Neural cell (in vitro differentiated cells): Measurements from ENCODE around the gene BCAS4. TPM values are rescaled to one million over a fixed set of nuclear protein-coding genes. Genes with fewer than 3 reads are reported as not detected.

Experiments
- H2AFZ ChIP-seq: fragments of 200-600, 300-800 bp; sonication (generic), shearing (Covaris generic); 2 replicates; pipeline ENCODE4 v1.6.0; 2014; ENCODE audit warnings: low read depth, mild to moderate bottlenecking, antibody characterized with exemption, low read length, moderate library complexity
- H3F3A ChIP-seq: fragments of 200-600 bp; shearing (Covaris generic); 2 replicates; pipeline ENCODE4 v1.6.1; 2016; ENCODE audit warnings: mild to moderate bottlenecking, moderate library complexity, mixed read lengths, antibody characterized with exemption, low read length; ENCODE audit not compliant: insufficient read depth, poor library complexity, severe bottlenecking
- H3K27ac ChIP-seq: fragments of 200-600, 300-800 bp; sonication (generic), shearing (Covaris generic); 2 replicates; pipeline ENCODE4 v1.5.1; 2014; ENCODE audit warnings: mild to moderate bottlenecking, low read length, moderate library complexity
- H3K27me3 ChIP-seq: fragments of 300-800, 200-600 bp; sonication (generic), shearing (Covaris generic); 2 replicates; pipeline ENCODE4 v1.6.0; 2014; ENCODE audit warnings: mild to moderate bottlenecking, low read depth, low read length, moderate library complexity; ENCODE audit not compliant: insufficient read depth
- H3K36me3 ChIP-seq: fragments of 300-800, 200-600 bp; sonication (generic), shearing (Covaris generic); 2 replicates; pipeline ENCODE4 v1.5.1; 2014; ENCODE audit warnings: mild to moderate bottlenecking, antibody characterized with exemption, low read length, moderate library complexity; ENCODE audit not compliant: insufficient read depth
- H3K4me2 ChIP-seq: fragments of 300-800, 200-600 bp; sonication (generic), shearing (Covaris generic); 2 replicates; pipeline ENCODE4 v1.6.0; 2014; ENCODE audit warnings: mild to moderate bottlenecking, low read length
- H3K4me3 ChIP-seq: fragments of 300-800, 200-600 bp; sonication (generic), shearing (Covaris generic); 2 replicates; pipeline ENCODE4 v1.5.1; 2014; ENCODE audit warnings: mild to moderate bottlenecking, low read length, moderate library complexity
- H3K79me2 ChIP-seq: fragments of 200-600 bp; shearing (Covaris generic); replicated peaks from 2 replicates; pipeline ENCODE4 v1.6.0; 2014; ENCODE audit warnings: mild to moderate bottlenecking, low read length, moderate library complexity; ENCODE audit not compliant: insufficient read depth
- H3K9ac ChIP-seq: fragments of 300-800, 200-600 bp; sonication (generic), shearing (Covaris generic); 2 replicates; pipeline ENCODE4 v1.6.1; 2016; ENCODE audit warnings: mild to moderate bottlenecking, low read length, mixed read lengths
- H3K9me2 ChIP-seq: fragments of 200-600 bp; shearing (Covaris generic); 2 replicates; pipeline ENCODE4 v1.6.1; 2016; ENCODE audit warnings: mild to moderate bottlenecking, low read length, mixed read lengths; ENCODE audit not compliant: insufficient read depth
- H3K9me3 ChIP-seq: fragments of 200-600, 300-800 bp; sonication (generic), shearing (Covaris generic); 2 replicates; pipeline ENCODE4 v1.6.1; 2016; ENCODE audit warnings: mild to moderate bottlenecking, mixed run types, low read length, moderate library complexity, mixed read lengths
- H4K20me1 ChIP-seq: fragments of 200-600 bp; shearing (Covaris generic); 2 replicates; pipeline ENCODE4 v1.6.1; 2016; ENCODE audit warnings: mild to moderate bottlenecking, mixed run types; ENCODE audit not compliant: insufficient read depth
- CTCF ChIP-seq: fragments of 450-650 bp; IDR thresholded peaks from 2 replicates; pipeline ENCODE4 v1.5.1; 2014; ENCODE audit warnings: antibody characterized with exemption, mild to moderate bottlenecking, moderate library complexity; ENCODE audit not compliant: poor library complexity, severe bottlenecking
- EP300 ChIP-seq: fragments of 450-650 bp; conservative IDR thresholded peaks from 2 replicates; pipeline ENCODE4 v1.6.1; 2014; ENCODE audit warnings: antibody characterized with exemption, mild to moderate bottlenecking, moderate library complexity; ENCODE audit not compliant: poor library complexity, severe bottlenecking
- EZH2 ChIP-seq: fragments of 200-600, 300-800 bp; shearing (Covaris generic), sonication (generic); IDR thresholded peaks from 2 replicates; pipeline ENCODE4 v1.6.1; 2014; ENCODE audit warnings: antibody characterized with exemption, low read length, borderline replicate concordance, mild to moderate bottlenecking; ENCODE audit not compliant: insufficient read depth, poor library complexity, severe bottlenecking
- MXI1 ChIP-seq: fragments of 450-650 bp; conservative IDR thresholded peaks from 2 replicates; pipeline ENCODE4 v1.6.1; 2014; ENCODE audit warnings: antibody characterized with exemption, mild to moderate bottlenecking; ENCODE audit not compliant: poor library complexity, severe bottlenecking
- POLR2AphosphoS5 ChIP-seq: IDR thresholded peaks from 2 replicates; pipeline ENCODE4 v1.6.1; 2012
- RAD21 ChIP-seq: fragments of 450-650 bp; conservative IDR thresholded peaks from 2 replicates; pipeline ENCODE4 v1.6.1; 2014; ENCODE audit warnings: antibody characterized with exemption, mild to moderate bottlenecking, moderate library complexity
- SMC3 ChIP-seq: fragments of 450-650 bp; conservative IDR thresholded peaks from 2 replicates; pipeline ENCODE4 v1.6.1; 2014; ENCODE audit warnings: antibody characterized with exemption, mild to moderate bottlenecking, moderate library complexity; ENCODE audit not compliant: poor library complexity
- TAF1 ChIP-seq: IDR thresholded peaks from 2 replicates; pipeline ENCODE4 v1.6.1; 2012; ENCODE audit warnings: low read depth
- polyA plus RNA-seq: library from polyadenylated mRNA; depleted of rRNA; stranded (reverse); fragments of >200 nt; gene quantifications from 2 replicates; pipeline ENCODE4 v1.2.3, GENCODE V29; 2014
- TF ChIP-seq, protein P1 (sequence below): IDR thresholded peaks from 2 replicates; pipeline ENCODE4 v1.6.1; 2012; ENCODE audit warnings: borderline replicate concordance

BCAS4 gene
- polyA plus RNA-seq, 1 donor from 2014 or later, result 24.6 TPM

- Histone ChIP-seq H3K79me2 (no peaks in the 10 kb centered on the region), H3K27ac (no peak overlapping the region), H2AFZ (no peak overlapping the region)
Measured at GRCh38 chr20:50817776-50818172, 22.9 kb downstream of the BCAS4 start.

GRCh38 chr20:50819349-50819748, 24.5 kb downstream of the BCAS4 start:
- H3K4me2 ChIP-seq, result no peak overlapping the region
- H3K36me3 ChIP-seq, result no peaks in the 10 kb centered on the region
- H3K4me3 ChIP-seq, result no peak overlapping the region
- TF ChIP-seq SMC3 (no peak), EP300 (no peak), TAF1 (no peak), MXI1 (no peak), RAD21 (no peak), POLR2AphosphoS5 (no peak), EZH2 (no peak), CTCF (no peak)
- TF ChIP-seq, protein P1, sequence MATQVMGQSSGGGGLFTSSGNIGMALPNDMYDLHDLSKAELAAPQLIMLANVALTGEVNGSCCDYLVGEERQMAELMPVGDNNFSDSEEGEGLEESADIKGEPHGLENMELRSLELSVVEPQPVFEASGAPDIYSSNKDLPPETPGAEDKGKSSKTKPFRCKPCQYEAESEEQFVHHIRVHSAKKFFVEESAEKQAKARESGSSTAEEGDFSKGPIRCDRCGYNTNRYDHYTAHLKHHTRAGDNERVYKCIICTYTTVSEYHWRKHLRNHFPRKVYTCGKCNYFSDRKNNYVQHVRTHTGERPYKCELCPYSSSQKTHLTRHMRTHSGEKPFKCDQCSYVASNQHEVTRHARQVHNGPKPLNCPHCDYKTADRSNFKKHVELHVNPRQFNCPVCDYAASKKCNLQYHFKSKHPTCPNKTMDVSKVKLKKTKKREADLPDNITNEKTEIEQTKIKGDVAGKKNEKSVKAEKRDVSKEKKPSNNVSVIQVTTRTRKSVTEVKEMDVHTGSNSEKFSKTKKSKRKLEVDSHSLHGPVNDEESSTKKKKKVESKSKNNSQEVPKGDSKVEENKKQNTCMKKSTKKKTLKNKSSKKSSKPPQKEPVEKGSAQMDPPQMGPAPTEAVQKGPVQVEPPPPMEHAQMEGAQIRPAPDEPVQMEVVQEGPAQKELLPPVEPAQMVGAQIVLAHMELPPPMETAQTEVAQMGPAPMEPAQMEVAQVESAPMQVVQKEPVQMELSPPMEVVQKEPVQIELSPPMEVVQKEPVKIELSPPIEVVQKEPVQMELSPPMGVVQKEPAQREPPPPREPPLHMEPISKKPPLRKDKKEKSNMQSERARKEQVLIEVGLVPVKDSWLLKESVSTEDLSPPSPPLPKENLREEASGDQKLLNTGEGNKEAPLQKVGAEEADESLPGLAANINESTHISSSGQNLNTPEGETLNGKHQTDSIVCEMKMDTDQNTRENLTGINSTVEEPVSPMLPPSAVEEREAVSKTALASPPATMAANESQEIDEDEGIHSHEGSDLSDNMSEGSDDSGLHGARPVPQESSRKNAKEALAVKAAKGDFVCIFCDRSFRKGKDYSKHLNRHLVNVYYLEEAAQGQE, result no peak
- H4K20me1 ChIP-seq, result no peaks in the 10 kb centered on the region
- no peaks in the 10 kb centered on the region for H3K9me3 ChIP-seq
- H3F3A ChIP-seq, result no peaks in the 10 kb centered on the region
- H3K27me3 ChIP-seq, result no peaks in the 10 kb centered on the region
- no peaks in the 10 kb centered on the region for H3K9me2 ChIP-seq
- no peak overlapping the region for H2AFZ ChIP-seq
- H3K27ac ChIP-seq, result no peak overlapping the region
- no peaks in the 10 kb centered on the region for H3K79me2 ChIP-seq
- H3K9ac ChIP-seq, result no peak overlapping the region

More at GRCh38 chr20:50817776-50818172, 22.9 kb downstream of the BCAS4 start:
- Histone ChIP-seq H3K36me3 (no peaks in the 10 kb centered on the region), H3K4me2 (no peak overlapping the region), H3F3A (no peaks in the 10 kb centered on the region), H3K4me3 (no peak overlapping the region), H3K27me3 (no peaks in the 10 kb centered on the region), H3K9me2 (no peaks in the 10 kb centered on the region), H4K20me1 (no peaks in the 10 kb centered on the region), H3K9me3 (no peaks in the 10 kb centered on the region), H3K9ac (no peak overlapping the region)
- no peak for TF ChIP-seq EP300
- TF ChIP-seq EZH2, result no peak
- no peak for TF ChIP-seq SMC3
- TF ChIP-seq TAF1, result no peak
